HepG2 (cell line): ENCODE results near the gene FGFR2. TPM values are rescaled to one million over a fixed set of nuclear protein-coding genes. Genes with fewer than 3 reads are reported as not detected.
A peak's percentile ranks its signal among the peaks of the same experiment; 100 is the strongest.

Source experiments
- ATAC-seq: fragments of 200-7000 bp; cut with Tn5 transposase; 3 replicates; pipeline ENCODE4 v1.9.1; 2020; ENCODE audit warnings: mild to moderate bottlenecking, moderate library complexity
- BruUV-seq: library from RNA; stranded (reverse); fragments of 400-500 nt; replicated peaks from 2 replicates; lab custom pipeline; 2021; lab: Mats Ljungman, UMichigan
- CTCF ChIA-PET: fragments of 300-600 bp; formaldehyde crosslinking; extraction: SDS; loops from one replicate; lab custom pipeline; 2021; ENCODE audit warnings: low total read pairs, inconsistent platforms, low intra/inter-chr PET ratio; lab: Yijun Ruan, JAX
- POLR2A ChIA-PET: fragments of 350-600 bp; sonication (Branson Sonifier 250); formaldehyde crosslinking; loops from one replicate; lab custom pipeline; 2020; ENCODE audit warnings: antibody characterized with exemption, inconsistent platforms; lab: Yijun Ruan, JAX
- DNase-seq: peaks from one replicate; pipeline ENCODE4 v3.0.0-alpha.2; 2015; ENCODE audit warnings: low spot score
- FAIRE-seq: peaks from 3 replicates; lab custom pipeline; 2011; peaks lifted over from hg19 to GRCh38; lab: Jason Lieb, UNC
- H2AFZ ChIP-seq: one replicate; pipeline ENCODE4 v1.6.1; 2011; ENCODE audit warnings: low read length, inconsistent platforms
- H3K27ac ChIP-seq: fragments of 300-600 bp; 3 replicates; pipeline ENCODE4 v1.8.0; 2011; ENCODE audit warnings: mixed run types, mild to moderate bottlenecking, mixed read lengths, low read length, inconsistent platforms; ENCODE audit not compliant: insufficient read depth; ENCODE audit errors: extremely low read length
- H3K27me3 ChIP-seq, 2 experiments: fragments of 200-600 bp in 1 of 2; 2 replicates in 1 of 2; 3 replicates in 1 of 2; pipeline versions ENCODE4 v1.6.0 to v1.8.0; 2011; ENCODE audit warnings: low read length in 2 of 2, mild to moderate bottlenecking in 2 of 2, moderate library complexity in 2 of 2, inconsistent platforms in 1 of 2; ENCODE audit not compliant: insufficient read depth in 2 of 2, control insufficient read depth in 1 of 2
- H3K36me3 ChIP-seq, 2 experiments: fragments of 200-600 bp in 1 of 2; replicated peaks in 1 of 2; 2 replicates in 1 of 2; 3 replicates in 1 of 2; pipeline versions ENCODE4 v1.5.1 to v1.8.0; 2011; ENCODE audit warnings: low read length in 2 of 2, inconsistent platforms in 1 of 2; ENCODE audit not compliant: insufficient read depth in 2 of 2, control insufficient read depth in 1 of 2
- H3K4me1 ChIP-seq: 2 replicates; pipeline ENCODE4 v1.5.1; 2012; ENCODE audit warnings: low read length, inconsistent platforms; ENCODE audit not compliant: insufficient read depth
- H3K4me2 ChIP-seq: 2 replicates; pipeline ENCODE4 v1.6.0; 2011; ENCODE audit warnings: low read depth, low read length, inconsistent platforms
- H3K4me3 ChIP-seq, 3 experiments: fragments of 200-600 bp in 1 of 3; sonication (generic), shearing (Covaris generic) in 1 of 3; replicated peaks in 1 of 3; 2 replicates each; pipeline ENCODE4 v1.5.1; 2011 to 2016; ENCODE audit warnings: low read length in 3 of 3, inconsistent platforms in 2 of 3, low read depth in 2 of 3, mild to moderate bottlenecking in 2 of 3, control low read depth in 1 of 3, mixed read lengths in 1 of 3; ENCODE audit not compliant: insufficient read depth in 1 of 3
- H3K79me2 ChIP-seq: one replicate; pipeline ENCODE4 v1.6.1; 2011; ENCODE audit warnings: low read length, inconsistent platforms; ENCODE audit not compliant: insufficient read depth
- H3K9ac ChIP-seq: 2 replicates; pipeline ENCODE4 v1.6.0; 2011; ENCODE audit warnings: mild to moderate bottlenecking, low read depth, low read length, inconsistent platforms; ENCODE audit not compliant: insufficient read depth
- H3K9me3 ChIP-seq: 2 replicates; pipeline ENCODE4 v1.5.1; 2012; ENCODE audit warnings: mild to moderate bottlenecking, low read length
- H4K20me1 ChIP-seq: 2 replicates; pipeline ENCODE4 v1.6.0; 2011; ENCODE audit warnings: inconsistent platforms, mild to moderate bottlenecking, low read length, moderate library complexity; ENCODE audit not compliant: insufficient read depth
- CEBPG ChIP-seq: IDR thresholded peaks from 2 replicates; pipeline ENCODE4 v1.6.1; 2016
- GFI1 ChIP-seq: sonication (generic); formaldehyde crosslinking; IDR thresholded peaks from 2 replicates; pipeline ENCODE4 v1.5.0; 2020; ENCODE audit warnings: missing genetic modification reagents, mild to moderate bottlenecking, borderline replicate concordance
- SP2 ChIP-seq: sonication (generic); formaldehyde crosslinking; IDR thresholded peaks from 2 replicates; pipeline ENCODE4 v1.5.1; 2020; ENCODE audit warnings: mild to moderate bottlenecking, missing genetic modification reagents
- ZNF30 ChIP-seq: sonication (generic); formaldehyde crosslinking; IDR thresholded peaks from 2 replicates; pipeline ENCODE4 v1.5.0; 2020; ENCODE audit warnings: mild to moderate bottlenecking, missing genetic modification reagents
- ZNF766 ChIP-seq: sonication (generic); formaldehyde crosslinking; IDR thresholded peaks from 2 replicates; pipeline ENCODE4 v1.5.0; 2020; ENCODE audit warnings: missing genetic modification reagents, borderline replicate concordance
- WGBS: methylation state at CpG from one replicate; pipeline ENCODE4 v1.1.6; 2017; ENCODE audit warnings: low lambda C conversion rate; 5-methylcytosine and 5-hydroxymethylcytosine counted together
- in situ Hi-C: cut with HindIII; loops from 2 replicates; pipeline ENCODE4 v1.10.0; 2017; ENCODE audit warnings: low pct_unique_long_range_greater_than_20kb; ENCODE audit not compliant: extremely low pct_ligation_motif_present
- intact Hi-C: fragments of 100-400 bp; cut with micrococcal nuclease; formaldehyde crosslinking; loops from one replicate; pipeline ENCODE4 v1.10.0; 2022; ENCODE audit not compliant: unreplicated experiment
- polyA plus RNA-seq, 8 experiments: library from polyadenylated mRNA; depleted of rRNA in 3 of 8; stranded (reverse) in 7 of 8; unstranded in 1 of 8; fragments of >200 nt; fragmentation: Illumina TruSeq in 4 of 8; extraction: Trizol in 4 of 8; gene quantifications; 2 replicates each; pipeline versions ENCODE4 v1.2.1 to v1.2.3, GENCODE V29; 2011 to 2016; ENCODE audit warnings: low read depth in 4 of 8, missing spikeins in 1 of 8, mixed read lengths in 1 of 8; ENCODE audit not compliant: insufficient read depth in 1 of 8
- total RNA-seq, 5 experiments: library from RNA; depleted of rRNA; stranded (reverse); fragments of >200 nt; fragmentation: Illumina TruSeq; extraction: Trizol; gene quantifications; 2 replicates each; pipeline ENCODE4 v1.2.3, GENCODE V29; 2016; ENCODE audit warnings: low read depth in 1 of 5
- TF ChIP-seq, protein P1 (sequence below), 2 experiments: fragments of 450-650 bp in 1 of 2; sonication (generic) in 1 of 2; formaldehyde crosslinking; IDR thresholded peaks; 2 replicates each; pipeline versions ENCODE4 v1.5.0 to v1.8.0; 2020 to 2022; ENCODE audit warnings: mild to moderate bottlenecking in 1 of 2, missing genetic modification reagents in 1 of 2

Gene FGFR2
- total and polyA plus RNA-seq, 2 of the 13 experiments (the other 11 are each of a cell fraction or from before 2014, with no cell fraction given), result 1.6 to 2.6 TPM

DNA sequence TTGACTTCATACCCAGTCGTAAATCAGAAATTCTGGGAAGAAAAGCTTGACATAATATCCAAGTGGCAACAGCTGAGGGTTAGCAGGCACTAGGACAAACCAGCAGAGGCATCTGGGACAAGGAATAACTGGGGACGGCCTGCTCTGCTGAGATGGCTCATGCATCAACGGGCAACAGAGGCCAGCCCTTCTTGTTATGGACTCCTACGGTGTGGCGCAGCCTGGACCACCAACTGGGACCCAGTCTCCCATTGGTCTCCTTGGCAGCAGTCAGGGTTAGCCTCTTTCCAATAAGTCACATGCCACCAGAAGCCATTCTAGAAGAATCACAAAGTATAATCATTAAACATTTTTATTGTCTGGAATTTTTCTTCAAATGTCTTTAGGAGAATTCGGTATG is 15.0 kb downstream of the FGFR2 start:
- Histone ChIP-seq H3K4me3 (no peak overlapping the region), H3K27me3 (no peaks in the 10 kb centered on the region; a peak in 1 of 5 replicates), H3K79me2 (no peaks in the 10 kb centered on the region), H3K4me1 (peaks cover 32% of the 10 kb centered on the region), H3K9me3 (no peaks in the 10 kb centered on the region), H2AFZ (no peak overlapping the region), H3K4me2 (no peak overlapping the region), H3K9ac (no peak overlapping the region), H3K36me3 (no peaks in the 10 kb centered on the region)
- FAIRE-seq (no peak), DNase-seq (no peak), ATAC-seq (no peak)
- BruUV-seq, result no TSS peak
- in situ Hi-C loops (no loop called here), intact Hi-C loops (no loop called here)
- ChIA-PET POLR2A (no interaction called here), CTCF (no interaction called here)
- WGBS, result 84% methylated on average over 5 of the region's 6 CpGs
- TF ChIP-seq ZNF766 (CRISPR knock-in tag), result no peak
- TF ChIP-seq GFI1 (CRISPR knock-in tag), result no peak
- TF ChIP-seq SP2, result no peak
- TF ChIP-seq, protein P1, sequence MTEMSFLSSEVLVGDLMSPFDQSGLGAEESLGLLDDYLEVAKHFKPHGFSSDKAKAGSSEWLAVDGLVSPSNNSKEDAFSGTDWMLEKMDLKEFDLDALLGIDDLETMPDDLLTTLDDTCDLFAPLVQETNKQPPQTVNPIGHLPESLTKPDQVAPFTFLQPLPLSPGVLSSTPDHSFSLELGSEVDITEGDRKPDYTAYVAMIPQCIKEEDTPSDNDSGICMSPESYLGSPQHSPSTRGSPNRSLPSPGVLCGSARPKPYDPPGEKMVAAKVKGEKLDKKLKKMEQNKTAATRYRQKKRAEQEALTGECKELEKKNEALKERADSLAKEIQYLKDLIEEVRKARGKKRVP (CRISPR knock-in tag; IDR thresholded peaks at IDR 0.05), result no peak
- TF ChIP-seq ZNF30 (CRISPR knock-in tag), result no peak
- TF ChIP-seq, all 625 proteins: peak for 0
- Histone ChIP-seq H3K27ac (no peak overlapping the region), H4K20me1 (no peaks in the 10 kb centered on the region)

DNA sequence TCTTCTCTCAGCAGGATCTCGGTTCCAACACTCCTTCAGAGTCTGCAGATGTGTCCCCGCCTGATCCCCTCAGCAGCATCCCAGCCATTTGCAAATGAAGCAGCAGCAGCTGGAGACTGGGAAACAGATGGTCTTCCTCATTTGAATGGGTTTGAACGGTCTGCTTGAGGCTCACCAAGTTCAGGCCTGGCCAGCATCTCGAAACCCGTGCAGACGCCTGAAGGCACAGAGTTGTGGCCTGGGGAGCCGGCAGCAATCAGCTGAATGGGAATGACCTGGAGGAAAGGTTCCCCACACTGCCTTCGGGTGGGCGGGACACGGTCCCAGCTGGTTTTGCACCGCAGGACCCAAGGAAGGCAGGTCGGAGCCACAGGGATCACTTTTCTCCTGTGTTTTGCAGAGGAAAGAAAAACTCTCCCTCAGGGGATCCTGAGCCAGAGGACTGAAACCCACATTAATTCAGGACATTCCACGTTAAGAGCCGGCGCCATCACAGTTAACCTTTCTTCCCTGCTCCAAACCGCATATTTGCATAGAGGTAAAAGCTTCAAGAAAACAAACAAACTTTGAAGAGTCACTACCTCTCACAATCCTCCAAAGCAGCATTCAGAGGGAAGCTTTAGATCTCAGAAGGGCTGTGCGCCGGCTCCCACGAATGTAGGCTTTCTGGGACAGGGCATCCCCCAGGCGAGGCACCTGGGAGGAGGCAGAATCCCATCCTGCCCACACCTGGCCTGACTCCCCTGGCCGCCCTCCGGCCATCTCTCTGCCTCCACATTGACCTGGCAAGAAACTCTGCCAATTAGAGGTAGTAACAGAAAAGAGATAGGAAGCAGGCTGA is 17.7 kb downstream of the FGFR2 start:
- intact Hi-C loops, result no loop called here

More for the DNA sequence above, 17.7 kb downstream of the FGFR2 start:
- ATAC-seq (peak; percentile 56), DNase-seq (no peak), FAIRE-seq (no peak)
- Histone ChIP-seq H3K4me2 (peak overlapping the region; percentile 64), H3K79me2 (no peaks in the 10 kb centered on the region), H3K27me3 (no peaks in the 10 kb centered on the region; a peak in 1 of 5 replicates), H4K20me1 (no peaks in the 10 kb centered on the region), H3K4me3 (peak overlapping the region in 2 of 3 experiments; percentile 16 to 34; a peak in 3 of 6 replicates), H3K9ac (no peak overlapping the region), H3K27ac (no peak overlapping the region), H3K36me3 (no peaks in the 10 kb centered on the region)
- CTCF ChIA-PET, result no interaction called here
- WGBS, result 17% methylated on average over 15 of the region's 22 CpGs
- no peak for TF ChIP-seq CEBPG (CRISPR knock-in tag)
- TF ChIP-seq, all 625 proteins: peak for 0
- no TSS peak for BruUV-seq
- POLR2A ChIA-PET, result no interaction called here
- in situ Hi-C loops, result no loop called here
- no peak overlapping the region for H2AFZ ChIP-seq
- no peaks in the 10 kb centered on the region for H3K9me3 ChIP-seq
- H3K4me1 ChIP-seq, result peaks cover 34% of the 10 kb centered on the region
